Measurements from ENCODE around the gene WDR53. TPM values are rescaled to one million over a fixed set of nuclear protein-coding genes. Genes with fewer than 3 reads are reported as not detected.

WDR53 gene
- polyA plus RNA-seq, 1 donor from 2014 or later = 4.3 TPM

GRCh38 chr3:196547067-196547466 lies 21.3 kb downstream of the WDR53 start:
- Histone ChIP-seq H3K27me3 (ENCODE audit: insufficient read depth, low read depth, low read length) (no peaks in the 10 kb centered on the region), H3K9me3 (ENCODE audit: low read length) (peaks cover 3% of the 10 kb centered on the region), H3K27ac (ENCODE audit: low read length) (no peak overlapping the region), H3K4me2 (ENCODE audit: low read length) (no peak overlapping the region), H2AFZ (ENCODE audit: low read depth, low read length) (no peak overlapping the region), H3K9ac (ENCODE audit: low read length) (no peak overlapping the region), H3K4me3 (ENCODE audit: low read length) (no peak overlapping the region), H3K79me2 (replicated peaks; ENCODE audit: insufficient read depth, low read length) (no peaks in the 10 kb centered on the region), H3F3A (ENCODE audit: insufficient read depth, low read length, poor library complexity, severe bottlenecking) (no peaks in the 10 kb centered on the region), H3K36me3 (ENCODE audit: insufficient read depth, low read length) (no peaks in the 10 kb centered on the region), H3K9me2 (ENCODE audit: insufficient read depth, low read length) (no peaks in the 10 kb centered on the region), H4K20me1 (ENCODE audit: insufficient read depth) (no peaks in the 10 kb centered on the region)
- TF ChIP-seq CTCF (IDR thresholded peaks at IDR 0.05; ENCODE audit: poor library complexity, severe bottlenecking) (no peak), RAD21 (conservative IDR thresholded peaks at IDR 0.05) (no peak), POLR2AphosphoS5 (IDR thresholded peaks at IDR 0.05) (no peak), EZH2 (IDR thresholded peaks at IDR 0.05; ENCODE audit: borderline replicate concordance, insufficient read depth, low read length, poor library complexity, severe bottlenecking) (no peak), MXI1 (conservative IDR thresholded peaks at IDR 0.05; ENCODE audit: poor library complexity, severe bottlenecking) (no peak), SMC3 (conservative IDR thresholded peaks at IDR 0.05; ENCODE audit: poor library complexity) (no peak), EP300 (conservative IDR thresholded peaks at IDR 0.05; ENCODE audit: poor library complexity, severe bottlenecking) (no peak), TAF1 (IDR thresholded peaks at IDR 0.05; ENCODE audit: low read depth) (no peak)
- TF ChIP-seq, protein P1, sequence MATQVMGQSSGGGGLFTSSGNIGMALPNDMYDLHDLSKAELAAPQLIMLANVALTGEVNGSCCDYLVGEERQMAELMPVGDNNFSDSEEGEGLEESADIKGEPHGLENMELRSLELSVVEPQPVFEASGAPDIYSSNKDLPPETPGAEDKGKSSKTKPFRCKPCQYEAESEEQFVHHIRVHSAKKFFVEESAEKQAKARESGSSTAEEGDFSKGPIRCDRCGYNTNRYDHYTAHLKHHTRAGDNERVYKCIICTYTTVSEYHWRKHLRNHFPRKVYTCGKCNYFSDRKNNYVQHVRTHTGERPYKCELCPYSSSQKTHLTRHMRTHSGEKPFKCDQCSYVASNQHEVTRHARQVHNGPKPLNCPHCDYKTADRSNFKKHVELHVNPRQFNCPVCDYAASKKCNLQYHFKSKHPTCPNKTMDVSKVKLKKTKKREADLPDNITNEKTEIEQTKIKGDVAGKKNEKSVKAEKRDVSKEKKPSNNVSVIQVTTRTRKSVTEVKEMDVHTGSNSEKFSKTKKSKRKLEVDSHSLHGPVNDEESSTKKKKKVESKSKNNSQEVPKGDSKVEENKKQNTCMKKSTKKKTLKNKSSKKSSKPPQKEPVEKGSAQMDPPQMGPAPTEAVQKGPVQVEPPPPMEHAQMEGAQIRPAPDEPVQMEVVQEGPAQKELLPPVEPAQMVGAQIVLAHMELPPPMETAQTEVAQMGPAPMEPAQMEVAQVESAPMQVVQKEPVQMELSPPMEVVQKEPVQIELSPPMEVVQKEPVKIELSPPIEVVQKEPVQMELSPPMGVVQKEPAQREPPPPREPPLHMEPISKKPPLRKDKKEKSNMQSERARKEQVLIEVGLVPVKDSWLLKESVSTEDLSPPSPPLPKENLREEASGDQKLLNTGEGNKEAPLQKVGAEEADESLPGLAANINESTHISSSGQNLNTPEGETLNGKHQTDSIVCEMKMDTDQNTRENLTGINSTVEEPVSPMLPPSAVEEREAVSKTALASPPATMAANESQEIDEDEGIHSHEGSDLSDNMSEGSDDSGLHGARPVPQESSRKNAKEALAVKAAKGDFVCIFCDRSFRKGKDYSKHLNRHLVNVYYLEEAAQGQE (IDR thresholded peaks at IDR 0.05; ENCODE audit: borderline replicate concordance) = no peak

- H3K27ac ChIP-seq (ENCODE audit: low read length) = no peak overlapping the region
- no peaks in the 10 kb centered on the region for H3K79me2 ChIP-seq (replicated peaks; ENCODE audit: insufficient read depth, low read length)
- no peaks in the 10 kb centered on the region for H4K20me1 ChIP-seq (ENCODE audit: insufficient read depth)
- no peaks in the 10 kb centered on the region for H3K36me3 ChIP-seq (ENCODE audit: insufficient read depth, low read length)
- no peaks in the 10 kb centered on the region for H3F3A ChIP-seq (ENCODE audit: insufficient read depth, low read length, poor library complexity, severe bottlenecking)
- no peak overlapping the region for H3K9ac ChIP-seq (ENCODE audit: low read length)
- H3K4me3 ChIP-seq (ENCODE audit: low read length) = no peak overlapping the region
- no peaks in the 10 kb centered on the region for H3K27me3 ChIP-seq (ENCODE audit: insufficient read depth, low read depth, low read length)
- no peak overlapping the region for H2AFZ ChIP-seq (ENCODE audit: low read depth, low read length)
- H3K4me2 ChIP-seq (ENCODE audit: low read length) = no peak overlapping the region
- TF ChIP-seq MXI1 (conservative IDR thresholded peaks at IDR 0.05; ENCODE audit: poor library complexity, severe bottlenecking) (no peak), TAF1 (IDR thresholded peaks at IDR 0.05; ENCODE audit: low read depth) (no peak), EP300 (conservative IDR thresholded peaks at IDR 0.05; ENCODE audit: poor library complexity, severe bottlenecking) (no peak), RAD21 (conservative IDR thresholded peaks at IDR 0.05) (no peak), EZH2 (IDR thresholded peaks at IDR 0.05; ENCODE audit: borderline replicate concordance, insufficient read depth, low read length, poor library complexity, severe bottlenecking) (no peak), CTCF (IDR thresholded peaks at IDR 0.05; ENCODE audit: poor library complexity, severe bottlenecking) (no peak), POLR2AphosphoS5 (IDR thresholded peaks at IDR 0.05) (no peak), SMC3 (conservative IDR thresholded peaks at IDR 0.05; ENCODE audit: poor library complexity) (no peak)
- TF ChIP-seq, protein P1 (IDR thresholded peaks at IDR 0.05; ENCODE audit: borderline replicate concordance) = no peak
- H3K9me2 ChIP-seq (ENCODE audit: insufficient read depth, low read length) = no peaks in the 10 kb centered on the region
- peaks cover 3% of the 10 kb centered on the region for H3K9me3 ChIP-seq (ENCODE audit: low read length)
Observed at GRCh38 chr3:196546537-196546936, 21.8 kb downstream of the WDR53 start.
